Measurements from ENCODE around the gene AGBL3.
A peak's percentile ranks its signal among the peaks of the same experiment; 100 is the strongest.
"Not testable (repeated sequence)": the region's sequence is repeated elsewhere in the genome, so short reads cannot be mapped to it uniquely, and the experiment has no call there.

Gene AGBL3

DNA sequence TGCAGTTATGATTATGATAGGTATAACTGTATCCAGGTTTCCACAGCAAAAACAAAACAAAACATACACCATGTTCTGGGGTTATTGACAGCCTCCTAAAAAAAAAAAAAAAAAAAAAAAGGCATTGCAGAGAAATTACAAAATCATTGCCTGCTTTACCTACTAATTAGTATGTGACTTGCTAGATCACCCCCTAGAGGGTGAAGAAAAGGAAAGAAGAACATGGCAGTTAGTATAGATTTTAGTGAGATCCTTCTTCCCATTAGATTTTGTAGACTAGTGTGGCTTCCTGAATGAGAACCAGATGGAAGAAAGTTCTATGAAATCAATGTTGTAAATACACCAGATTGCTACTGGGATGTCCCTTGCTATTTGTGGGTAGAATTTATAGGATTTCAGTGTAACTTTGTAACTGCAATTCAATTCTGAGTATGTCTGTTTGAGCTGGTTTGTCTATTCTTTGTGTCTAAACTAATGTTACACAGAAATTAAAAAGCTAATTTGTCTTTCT is 24.0 kb upstream of the AGBL3 start:
- no peak for DNase-seq
- Histone ChIP-seq H3K4me3 (ENCODE audit: insufficient read depth, low read depth, low read length, poor library complexity, severe bottlenecking) (no peak overlapping the region), H3K27me3 (replicated peaks; ENCODE audit: control insufficient read depth, insufficient read depth, low read length, poor library complexity, severe bottlenecking) (no peaks in the 10 kb centered on the region), H3K36me3 (ENCODE audit: control insufficient read depth, insufficient read depth, low read length) (no peaks in the 10 kb centered on the region), H3K9me3 (ENCODE audit: control insufficient read depth, low read length) (no peaks in the 10 kb centered on the region), H3K4me1 (ENCODE audit: control insufficient read depth, insufficient read depth, low read length, poor library complexity, severe bottlenecking) (no peaks in the 10 kb centered on the region), H3K27ac (ENCODE audit: insufficient read depth, low read length, poor library complexity, severe bottlenecking) (no peak overlapping the region)

DNA sequence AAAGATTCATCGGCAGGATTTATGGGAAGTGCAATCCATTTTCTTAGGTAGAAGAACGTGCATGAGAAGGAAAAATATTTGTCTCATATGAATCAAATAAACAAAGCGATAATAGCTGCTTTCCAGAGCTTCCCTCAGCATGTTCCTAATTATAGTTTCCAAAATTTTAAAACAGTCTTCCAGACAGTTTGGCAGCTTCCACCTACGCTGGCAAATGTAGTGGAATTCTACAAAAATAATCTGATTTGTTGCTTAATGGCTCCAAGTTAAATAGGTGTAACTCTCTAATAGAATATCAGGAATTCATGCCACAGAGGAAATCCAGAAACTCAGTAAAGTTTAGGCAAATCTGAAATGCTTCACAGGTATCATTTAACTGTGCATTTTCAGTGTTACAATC is 23.3 kb upstream of the AGBL3 start:
- Histone ChIP-seq H3K36me3 (ENCODE audit: control insufficient read depth, insufficient read depth, low read length) (no peaks in the 10 kb centered on the region), H3K4me1 (ENCODE audit: control insufficient read depth, insufficient read depth, low read length, poor library complexity, severe bottlenecking) (no peaks in the 10 kb centered on the region), H3K27ac (ENCODE audit: insufficient read depth, low read length, poor library complexity, severe bottlenecking) (no peak overlapping the region), H3K27me3 (replicated peaks; ENCODE audit: control insufficient read depth, insufficient read depth, low read length, poor library complexity, severe bottlenecking) (no peaks in the 10 kb centered on the region), H3K9me3 (ENCODE audit: control insufficient read depth, low read length) (no peaks in the 10 kb centered on the region), H3K4me3 (ENCODE audit: insufficient read depth, low read depth, low read length, poor library complexity, severe bottlenecking) (no peak overlapping the region)
- no peak for DNase-seq

- Histone ChIP-seq H3K4me1 (ENCODE audit: control insufficient read depth, insufficient read depth, low read length, poor library complexity, severe bottlenecking) (no peaks in the 10 kb centered on the region), H3K9me3 (ENCODE audit: control insufficient read depth, low read length) (no peaks in the 10 kb centered on the region), H3K36me3 (ENCODE audit: control insufficient read depth, insufficient read depth, low read length) (no peaks in the 10 kb centered on the region), H3K4me3 (ENCODE audit: insufficient read depth, low read depth, low read length, poor library complexity, severe bottlenecking) (no peak overlapping the region), H3K27me3 (replicated peaks; ENCODE audit: control insufficient read depth, insufficient read depth, low read length, poor library complexity, severe bottlenecking) (no peaks in the 10 kb centered on the region), H3K27ac (ENCODE audit: insufficient read depth, low read length, poor library complexity, severe bottlenecking) (no peak overlapping the region)
- DNase-seq = no peak
Observed at GRCh38 chr7:134966691-134967090, 19.6 kb upstream of the AGBL3 start.

- H3K4me3 ChIP-seq (ENCODE audit: insufficient read depth, low read depth, low read length, poor library complexity, severe bottlenecking) = no peak overlapping the region
- H3K36me3 ChIP-seq (ENCODE audit: control insufficient read depth, insufficient read depth, low read length) = no peaks in the 10 kb centered on the region
- no peaks in the 10 kb centered on the region for H3K4me1 ChIP-seq (ENCODE audit: control insufficient read depth, insufficient read depth, low read length, poor library complexity, severe bottlenecking)
- no peaks in the 10 kb centered on the region for H3K9me3 ChIP-seq (ENCODE audit: control insufficient read depth, low read length)
- no peak overlapping the region for H3K27ac ChIP-seq (ENCODE audit: insufficient read depth, low read length, poor library complexity, severe bottlenecking)
- no peaks in the 10 kb centered on the region for H3K27me3 ChIP-seq (replicated peaks; ENCODE audit: control insufficient read depth, insufficient read depth, low read length, poor library complexity, severe bottlenecking)
- DNase-seq = no peak
Observed at GRCh38 chr7:134968110-134968509, 18.2 kb upstream of the AGBL3 start.

- not testable (repeated sequence) for H3K36me3 ChIP-seq (ENCODE audit: control insufficient read depth, insufficient read depth, low read length); DNase-seq; H3K9me3 ChIP-seq (ENCODE audit: control insufficient read depth, low read length); H3K27ac ChIP-seq (ENCODE audit: insufficient read depth, low read length, poor library complexity, severe bottlenecking); H3K27me3 ChIP-seq (replicated peaks; ENCODE audit: control insufficient read depth, insufficient read depth, low read length, poor library complexity, severe bottlenecking); H3K4me3 ChIP-seq (ENCODE audit: insufficient read depth, low read depth, low read length, poor library complexity, severe bottlenecking); H3K4me1 ChIP-seq (ENCODE audit: control insufficient read depth, insufficient read depth, low read length, poor library complexity, severe bottlenecking)
Observed at GRCh38 chr7:134981645-134982044, 4.7 kb upstream of the AGBL3 start.

DNA sequence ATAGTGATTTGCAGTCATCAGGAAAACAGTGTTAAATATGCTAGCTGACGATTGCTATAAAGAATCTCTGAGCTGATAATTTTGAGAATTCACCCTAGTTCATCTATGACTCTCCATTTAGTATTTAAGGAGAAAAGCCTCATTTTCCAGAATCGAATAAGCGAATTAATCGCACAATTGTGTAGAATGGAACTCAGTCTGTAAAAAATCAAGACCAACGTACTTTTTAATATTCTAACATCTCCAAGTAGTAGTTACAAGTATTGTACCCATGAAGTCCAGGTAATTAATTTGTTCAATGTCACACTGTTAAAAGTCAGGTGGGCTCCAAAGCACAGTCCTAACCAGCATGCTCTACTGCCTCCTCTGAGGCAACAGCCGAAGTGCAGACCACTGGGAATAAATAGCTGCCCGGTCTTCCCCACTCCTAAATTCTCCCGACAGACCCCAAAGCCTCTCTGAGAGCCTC is 380 bp upstream of the AGBL3 start:
- peak overlapping the region; percentile 93 for H3K4me3 ChIP-seq (ENCODE audit: insufficient read depth, low read depth, low read length, poor library complexity, severe bottlenecking)
- no peaks in the 10 kb centered on the region for H3K9me3 ChIP-seq (ENCODE audit: control insufficient read depth, low read length)
- H3K27ac ChIP-seq (ENCODE audit: insufficient read depth, low read length, poor library complexity, severe bottlenecking) = peak overlapping the region; percentile 90
- H3K27me3 ChIP-seq (replicated peaks; ENCODE audit: control insufficient read depth, insufficient read depth, low read length, poor library complexity, severe bottlenecking) = no peaks in the 10 kb centered on the region
- DNase-seq = no peak
- H3K36me3 ChIP-seq (ENCODE audit: control insufficient read depth, insufficient read depth, low read length) = no peaks in the 10 kb centered on the region
- no peaks in the 10 kb centered on the region for H3K4me1 ChIP-seq (ENCODE audit: control insufficient read depth, insufficient read depth, low read length, poor library complexity, severe bottlenecking)

DNA sequence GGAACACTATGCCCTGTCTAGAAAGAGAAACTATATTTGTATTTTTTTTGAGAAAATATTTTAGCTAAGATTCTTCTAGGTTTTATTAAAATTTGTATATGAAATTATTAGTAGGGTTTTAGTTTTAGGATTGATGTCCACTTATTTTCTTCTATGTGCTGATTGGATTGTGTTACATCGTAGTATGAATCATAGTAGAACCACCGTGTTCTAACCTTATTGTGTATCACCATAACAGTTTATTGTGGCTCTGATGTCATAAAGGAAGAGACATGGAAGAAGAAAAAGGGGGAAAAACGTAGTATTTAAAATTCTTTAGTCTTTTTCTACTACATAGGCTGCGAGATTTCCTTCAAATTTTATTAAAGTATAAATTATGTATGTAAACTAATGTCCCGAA is 1.9 kb downstream of the AGBL3 start:
- H3K27ac ChIP-seq (ENCODE audit: insufficient read depth, low read length, poor library complexity, severe bottlenecking) = no peak overlapping the region
- DNase-seq = no peak
- H3K9me3 ChIP-seq (ENCODE audit: control insufficient read depth, low read length) = no peaks in the 10 kb centered on the region
- H3K4me3 ChIP-seq (ENCODE audit: insufficient read depth, low read depth, low read length, poor library complexity, severe bottlenecking) = no peak overlapping the region
- H3K36me3 ChIP-seq (ENCODE audit: control insufficient read depth, insufficient read depth, low read length) = no peaks in the 10 kb centered on the region
- H3K27me3 ChIP-seq (replicated peaks; ENCODE audit: control insufficient read depth, insufficient read depth, low read length, poor library complexity, severe bottlenecking) = no peaks in the 10 kb centered on the region
- H3K4me1 ChIP-seq (ENCODE audit: control insufficient read depth, insufficient read depth, low read length, poor library complexity, severe bottlenecking) = no peaks in the 10 kb centered on the region

DNA sequence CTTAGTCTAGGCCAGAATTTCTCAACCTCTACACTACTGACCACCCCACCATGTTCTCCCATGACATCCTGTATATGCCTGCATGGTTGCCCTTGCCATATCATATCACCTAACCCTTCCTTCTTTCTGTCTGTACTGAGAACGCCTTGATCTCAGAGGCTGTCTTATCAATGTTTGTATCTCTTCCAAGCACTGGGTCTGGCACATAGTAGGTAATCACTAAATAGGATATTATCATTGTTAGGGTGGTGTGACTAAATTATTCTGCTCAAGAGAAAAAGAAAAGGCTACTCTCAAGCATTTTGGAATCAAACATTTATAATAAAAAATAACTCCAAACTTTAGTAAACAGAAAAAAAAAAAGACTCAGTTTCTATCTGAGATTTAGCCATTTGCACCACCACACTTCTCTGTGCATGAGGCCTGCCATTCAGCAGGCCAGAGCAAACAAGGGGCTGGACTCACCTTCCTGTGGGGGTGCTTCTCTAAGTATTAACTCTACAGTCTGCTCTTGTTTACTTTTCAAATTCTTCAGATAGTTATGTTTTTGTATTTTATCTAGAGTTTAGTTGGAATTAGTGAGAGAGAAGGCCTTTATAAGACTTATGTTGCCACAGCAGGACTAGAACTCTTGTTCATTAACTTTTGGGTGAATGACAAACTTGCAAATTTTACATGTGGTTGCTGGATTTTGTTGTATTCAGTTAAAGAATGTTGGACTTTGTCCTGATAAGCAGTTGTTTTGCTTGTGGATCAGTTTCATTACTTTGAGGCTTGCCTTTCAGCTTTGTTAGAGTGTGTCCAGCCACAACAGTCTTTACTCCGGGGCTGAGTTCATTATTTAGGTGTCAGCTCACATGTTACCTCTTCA is 5.4 kb downstream of the AGBL3 start:
- Histone ChIP-seq H3K27me3 (replicated peaks; ENCODE audit: control insufficient read depth, insufficient read depth, low read length, poor library complexity, severe bottlenecking) (no peaks in the 10 kb centered on the region), H3K9me3 (ENCODE audit: control insufficient read depth, low read length) (no peaks in the 10 kb centered on the region), H3K27ac (ENCODE audit: insufficient read depth, low read length, poor library complexity, severe bottlenecking) (no peak overlapping the region), H3K4me1 (ENCODE audit: control insufficient read depth, insufficient read depth, low read length, poor library complexity, severe bottlenecking) (no peaks in the 10 kb centered on the region), H3K36me3 (ENCODE audit: control insufficient read depth, insufficient read depth, low read length) (no peaks in the 10 kb centered on the region), H3K4me3 (ENCODE audit: insufficient read depth, low read depth, low read length, poor library complexity, severe bottlenecking) (no peak overlapping the region)
- DNase-seq = no peak

- Histone ChIP-seq H3K36me3 (ENCODE audit: control insufficient read depth, insufficient read depth, low read length) (no peaks in the 10 kb centered on the region), H3K9me3 (ENCODE audit: control insufficient read depth, low read length) (no peaks in the 10 kb centered on the region), H3K4me3 (ENCODE audit: insufficient read depth, low read depth, low read length, poor library complexity, severe bottlenecking) (no peak overlapping the region), H3K27me3 (replicated peaks; ENCODE audit: control insufficient read depth, insufficient read depth, low read length, poor library complexity, severe bottlenecking) (no peaks in the 10 kb centered on the region), H3K4me1 (ENCODE audit: control insufficient read depth, insufficient read depth, low read length, poor library complexity, severe bottlenecking) (no peaks in the 10 kb centered on the region), H3K27ac (ENCODE audit: insufficient read depth, low read length, poor library complexity, severe bottlenecking) (no peak overlapping the region)
- no peak for DNase-seq
Observed at GRCh38 chr7:134992626-134993179, 6.4 kb downstream of the AGBL3 start.

GRCh38 chr7:134993877-134994456 is 7.7 kb downstream of the AGBL3 start:
- no peaks in the 10 kb centered on the region for H3K4me1 ChIP-seq (ENCODE audit: control insufficient read depth, insufficient read depth, low read length, poor library complexity, severe bottlenecking)
- H3K27ac ChIP-seq (ENCODE audit: insufficient read depth, low read length, poor library complexity, severe bottlenecking) = no peak overlapping the region
- no peaks in the 10 kb centered on the region for H3K36me3 ChIP-seq (ENCODE audit: control insufficient read depth, insufficient read depth, low read length)
- H3K4me3 ChIP-seq (ENCODE audit: insufficient read depth, low read depth, low read length, poor library complexity, severe bottlenecking) = no peak overlapping the region
- no peaks in the 10 kb centered on the region for H3K27me3 ChIP-seq (replicated peaks; ENCODE audit: control insufficient read depth, insufficient read depth, low read length, poor library complexity, severe bottlenecking)
- H3K9me3 ChIP-seq (ENCODE audit: control insufficient read depth, low read length) = no peaks in the 10 kb centered on the region
- DNase-seq = no peak

All from effector memory CD4-positive, alpha-beta T cell (primary cell).